IPS DF 19.7 (cell line): ENCODE results near the gene EED.
A peak's percentile ranks its signal among the peaks of the same experiment; 100 is the strongest.

Source experiments
- DNase-seq: peaks from one replicate; pipeline ENCODE4 v3.0.0-alpha.2; 2013; ENCODE audit warnings: low read depth, low spot score

EED gene

GRCh38 chr11:86244522-86245368 lies at the start of gene EED:
Gene EED, plus strand, starts transcription at chr11:86244753. Its CDS starts 477 bp downstream, at chr11:86245230.
- peak; percentile 68 for DNase-seq

GRCh38 chr11:86194998-86195397 lies 49.6 kb upstream of the EED start:
- no peak for DNase-seq

GRCh38 chr11:86196085-86196696 lies 48.4 kb upstream of the EED start:
- DNase-seq: no peak

GRCh38 chr11:86196913-86197312 lies 47.6 kb upstream of the EED start:
- DNase-seq: no peak

- DNase-seq: no peak
Observed at GRCh38 chr11:86197448-86197847, 47.1 kb upstream of the EED start.

GRCh38 chr11:86198139-86198538 lies 46.4 kb upstream of the EED start:
- no peak for DNase-seq

- DNase-seq: no peak
Observed at GRCh38 chr11:86199354-86199753, 45.2 kb upstream of the EED start.

GRCh38 chr11:86201371-86201884 lies 43.1 kb upstream of the EED start:
- no peak for DNase-seq

- no peak for DNase-seq
Observed at GRCh38 chr11:86202013-86202336, 42.6 kb upstream of the EED start.

- no peak for DNase-seq
Observed at GRCh38 chr11:86204356-86204755, 40.2 kb upstream of the EED start.

GRCh38 chr11:86205421-86206336 lies 38.9 kb upstream of the EED start:
- DNase-seq: no peak

GRCh38 chr11:86206337-86206695 lies 38.2 kb upstream of the EED start:
- no peak for DNase-seq

GRCh38 chr11:86207413-86207812 lies 37.1 kb upstream of the EED start:
- no peak for DNase-seq

GRCh38 chr11:86208572-86208971 lies 36.0 kb upstream of the EED start:
- no peak for DNase-seq

GRCh38 chr11:86209806-86210657 lies 34.5 kb upstream of the EED start:
- DNase-seq: no peak

GRCh38 chr11:86210898-86211297 lies 33.7 kb upstream of the EED start:
- no peak for DNase-seq

GRCh38 chr11:86211619-86212018 lies 32.9 kb upstream of the EED start:
- no peak for DNase-seq

- no peak for DNase-seq
Observed at GRCh38 chr11:86212019-86212611, 32.4 kb upstream of the EED start.

- no peak for DNase-seq
Observed at GRCh38 chr11:86214710-86215109, 29.8 kb upstream of the EED start.

- peak; percentile 70 for DNase-seq
Observed at GRCh38 chr11:86218125-86219084, 26.1 kb upstream of the EED start.
